Activated naive CD4-positive, alpha-beta T cell treated with anti-CD3 and anti-CD28 coated beads, Interleukin-2, amount 50 U/mL, for 24 hours (primary cell): ENCODE measurements around the gene DCAF12L1.

Experiments used
- H3K27ac Mint-ChIP-seq: one replicate; pipeline ENCODE4 v1.8.0; 2021; ENCODE audit warnings: mild to moderate bottlenecking, mixed read lengths
- H3K27me3 Mint-ChIP-seq: one replicate; pipeline ENCODE4 v1.8.0; 2021; ENCODE audit warnings: mixed read lengths
- H3K36me3 Mint-ChIP-seq: one replicate; pipeline ENCODE4 v1.8.0; 2021; ENCODE audit warnings: mixed read lengths
- H3K4me1 Mint-ChIP-seq: one replicate; pipeline ENCODE4 v1.8.0; 2021; ENCODE audit warnings: mixed read lengths
- H3K4me3 Mint-ChIP-seq: one replicate; pipeline ENCODE4 v1.8.0; 2021; ENCODE audit warnings: mild to moderate bottlenecking, mixed read lengths
- H3K9me3 Mint-ChIP-seq: one replicate; pipeline ENCODE4 v1.8.0; 2021; ENCODE audit warnings: mixed read lengths

The DCAF12L1 gene

DNA sequence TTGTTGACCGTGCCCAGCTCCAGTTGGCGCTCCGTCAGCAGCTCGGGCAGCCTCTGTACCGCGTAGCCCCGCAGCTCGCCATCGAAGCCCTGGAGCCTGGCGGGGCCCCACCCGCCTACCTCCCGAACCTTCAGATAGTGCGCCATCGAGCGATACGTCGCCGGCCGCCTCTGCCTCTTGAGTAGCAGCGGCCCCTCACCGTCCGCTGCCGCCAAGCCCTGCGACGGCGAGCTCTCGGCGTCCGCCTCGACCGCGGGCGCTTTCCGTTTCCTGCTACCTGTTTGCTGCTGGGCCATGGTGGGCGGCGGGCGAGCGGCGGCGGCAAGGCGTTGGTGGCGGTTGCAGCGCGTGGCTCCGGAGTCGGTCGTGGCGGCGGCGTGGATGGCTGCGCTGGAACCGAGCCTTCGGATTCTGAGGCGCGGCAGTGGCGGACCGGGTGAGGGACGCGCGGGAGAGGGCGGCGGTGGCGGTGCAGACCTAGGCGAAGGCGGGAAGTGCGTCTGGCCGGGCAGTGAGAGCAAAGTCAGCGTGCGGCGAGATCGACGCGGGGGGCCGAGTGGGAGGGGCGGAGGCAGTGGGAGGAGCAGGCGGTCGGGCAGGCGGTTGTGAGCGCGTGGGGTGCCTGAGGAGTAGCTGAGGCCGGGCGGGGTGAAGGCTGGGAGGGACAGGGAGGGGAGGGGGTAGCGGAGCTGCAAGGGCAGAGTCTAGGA, at the start of gene DCAF12L1:
DCAF12L1 (minus strand) TSS at position 502 of the 710 bp plus-strand sequence; CDS start at position 296, 206 bp downstream.
- H3K4me1 Mint-ChIP-seq, result no peaks in the 10 kb centered on the region
- H3K4me3 Mint-ChIP-seq, result no peak within 1 kb of the TSS
- no peaks in the 10 kb centered on the region for H3K36me3 Mint-ChIP-seq
- H3K27ac Mint-ChIP-seq, result no peak within 1 kb of the TSS
- no peaks in the 10 kb centered on the region for H3K9me3 Mint-ChIP-seq
- no peaks in the 10 kb centered on the region for H3K27me3 Mint-ChIP-seq

DNA sequence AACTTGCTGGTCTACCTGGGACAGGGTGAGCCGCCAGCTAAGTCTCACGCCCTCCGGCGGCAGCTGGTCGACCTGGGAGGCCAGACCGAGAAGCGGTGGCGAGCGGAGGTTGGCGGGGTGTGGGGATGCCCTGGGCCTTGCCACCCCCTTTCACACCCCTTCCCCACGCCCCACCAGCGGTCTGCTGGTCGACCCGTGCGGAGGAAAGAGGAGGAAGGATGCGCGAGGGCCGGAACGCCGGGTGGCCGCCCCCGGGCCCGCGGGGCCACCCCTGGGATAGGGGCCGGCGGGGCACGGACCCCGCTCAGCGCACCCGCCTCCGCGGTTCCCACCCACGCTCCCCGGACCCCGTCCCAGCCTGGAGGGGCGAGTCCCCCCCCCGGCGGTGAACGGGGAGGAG, 28.3 kb upstream of the DCAF12L1 start:
- Mint-ChIP-seq H3K4me3 (no peak overlapping the region), H3K9me3 (no peaks in the 10 kb centered on the region), H3K27ac (no peak overlapping the region), H3K4me1 (no peaks in the 10 kb centered on the region), H3K27me3 (no peaks in the 10 kb centered on the region), H3K36me3 (no peaks in the 10 kb centered on the region)

- Mint-ChIP-seq H3K36me3 (no peaks in the 10 kb centered on the region), H3K9me3 (no peaks in the 10 kb centered on the region), H3K27me3 (no peaks in the 10 kb centered on the region), H3K4me3 (no peak overlapping the region), H3K4me1 (no peaks in the 10 kb centered on the region), H3K27ac (no peak overlapping the region)
Measured at GRCh38 chrX:126575911-126576310, 23.3 kb upstream of the DCAF12L1 start.

DNA sequence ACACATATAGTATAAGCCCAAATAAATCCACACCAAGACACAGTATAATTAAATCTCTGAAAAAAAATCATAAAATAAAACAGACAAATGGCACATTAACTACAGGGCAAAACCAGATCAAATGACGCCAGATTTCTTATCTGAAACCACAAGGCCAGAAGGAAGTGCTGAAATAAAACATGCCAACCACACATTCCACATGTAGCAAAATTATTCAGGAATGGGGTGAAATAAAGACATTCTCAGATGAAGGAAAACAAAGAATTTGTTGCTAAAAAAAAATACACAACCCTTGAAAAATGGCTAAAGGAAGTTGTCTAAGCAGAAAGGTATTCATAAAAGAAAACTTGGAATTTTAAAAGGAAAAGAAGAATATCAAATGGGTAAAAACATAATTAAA, 4.5 kb upstream of the DCAF12L1 start:
- no peak overlapping the region for H3K4me3 Mint-ChIP-seq
- H3K27ac Mint-ChIP-seq, result no peak overlapping the region
- no peaks in the 10 kb centered on the region for H3K4me1 Mint-ChIP-seq
- H3K27me3 Mint-ChIP-seq, result no peaks in the 10 kb centered on the region
- H3K36me3 Mint-ChIP-seq, result no peaks in the 10 kb centered on the region
- no peaks in the 10 kb centered on the region for H3K9me3 Mint-ChIP-seq

- H3K4me3 Mint-ChIP-seq, result no peak overlapping the region
- no peaks in the 10 kb centered on the region for H3K4me1 Mint-ChIP-seq
- no peaks in the 10 kb centered on the region for H3K36me3 Mint-ChIP-seq
- H3K9me3 Mint-ChIP-seq, result no peaks in the 10 kb centered on the region
- no peak overlapping the region for H3K27ac Mint-ChIP-seq
- H3K27me3 Mint-ChIP-seq, result no peaks in the 10 kb centered on the region
Measured at GRCh38 chrX:126551725-126552312, 795 bp downstream of the DCAF12L1 start.

- Mint-ChIP-seq H3K36me3 (no peaks in the 10 kb centered on the region), H3K27ac (no peak overlapping the region), H3K27me3 (no peaks in the 10 kb centered on the region), H3K4me3 (no peak overlapping the region), H3K4me1 (no peaks in the 10 kb centered on the region), H3K9me3 (no peaks in the 10 kb centered on the region)
Measured at GRCh38 chrX:126551306-126551705, 1.3 kb downstream of the DCAF12L1 start.

DNA sequence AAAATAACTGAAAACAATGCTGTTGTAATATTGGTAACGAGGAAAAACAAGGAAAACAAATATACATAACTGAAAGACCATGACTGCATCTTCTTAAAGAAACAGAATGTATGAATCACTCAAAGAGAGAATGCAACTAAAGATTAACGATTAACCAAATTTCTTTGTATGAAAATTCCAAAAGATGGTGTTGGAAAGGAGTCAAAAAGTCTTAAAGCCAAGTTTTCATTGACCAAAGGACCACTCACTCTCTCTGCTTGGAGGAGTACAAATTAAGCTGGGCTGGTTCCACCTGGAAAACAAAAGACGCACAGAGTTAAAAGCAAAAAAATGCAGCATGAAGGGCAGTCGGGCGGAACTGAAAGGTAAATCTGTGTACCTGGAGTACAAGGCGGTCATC, 1.8 kb downstream of the DCAF12L1 start:
- Mint-ChIP-seq H3K36me3 (no peaks in the 10 kb centered on the region), H3K27me3 (no peaks in the 10 kb centered on the region)

DNA sequence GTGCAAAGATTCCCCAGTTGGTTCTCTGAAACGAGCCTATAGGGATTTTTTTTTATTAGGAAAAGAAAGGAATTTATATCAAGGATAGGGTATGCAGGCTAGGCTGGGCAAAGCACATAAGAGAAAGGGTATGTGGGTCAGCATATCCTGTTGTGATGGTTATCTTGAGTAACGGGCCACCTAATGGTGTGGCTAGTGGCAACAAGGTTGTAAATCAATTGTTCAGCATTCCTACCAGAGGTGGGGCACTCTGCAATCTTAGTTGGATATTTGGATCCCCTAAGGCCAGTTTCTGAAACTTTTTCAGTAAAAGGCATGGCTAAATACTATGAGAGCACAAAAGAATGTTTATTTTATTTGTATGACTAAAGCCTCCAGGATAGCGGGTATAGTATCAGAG, 42.7 kb downstream of the DCAF12L1 start:
- no peaks in the 10 kb centered on the region for H3K9me3 Mint-ChIP-seq
- no peak overlapping the region for H3K27ac Mint-ChIP-seq
- no peaks in the 10 kb centered on the region for H3K36me3 Mint-ChIP-seq
- no peaks in the 10 kb centered on the region for H3K27me3 Mint-ChIP-seq
- H3K4me1 Mint-ChIP-seq, result no peaks in the 10 kb centered on the region
- H3K4me3 Mint-ChIP-seq, result no peak overlapping the region

More for the DNA sequence above, 1.8 kb downstream of the DCAF12L1 start:
- Mint-ChIP-seq H3K4me3 (no peak overlapping the region), H3K27ac (no peak overlapping the region), H3K9me3 (no peaks in the 10 kb centered on the region), H3K4me1 (no peaks in the 10 kb centered on the region)
